H1 (cell line): ENCODE data around the gene SNX21. TPM values are rescaled to one million over a fixed set of nuclear protein-coding genes. Genes with fewer than 3 reads are reported as not detected.

Experiments
- CTCF ChIA-PET: fragments of 300-600 bp; sonication (Branson Sonifier 250); formaldehyde crosslinking; loops from one replicate; lab custom pipeline; 2021; ENCODE audit not compliant: partially characterized antibody; lab: Charles Lee
- POLR2A ChIA-PET: fragments of 300-600 bp; sonication (Branson Sonifier 250); formaldehyde crosslinking; loops from one replicate; lab custom pipeline; 2021; ENCODE audit warnings: inconsistent platforms; ENCODE audit not compliant: partially characterized antibody; lab: Charles Lee
- DNase-seq, 2 experiments: peaks; one replicate each; pipeline versions ENCODE4 v3.0.0 to v3.0.0-alpha.2; 2010 to 2022; ENCODE audit warnings: low spot score in 2 of 2, low read depth in 1 of 2, mixed read lengths in 1 of 2
- FAIRE-seq: peaks from 2 replicates; lab custom pipeline; 2011; peaks lifted over from hg19 to GRCh38; lab: Jason Lieb, UNC
- H2AFZ ChIP-seq: 2 replicates; pipeline ENCODE4 v1.8.1; 2012; ENCODE audit warnings: low read length, inconsistent platforms
- H2AK5ac ChIP-seq: 2 replicates; pipeline ENCODE4 v1.6.1; 2013; ENCODE audit warnings: low read depth, low read length
- H2BK120ac ChIP-seq: replicated peaks from 2 replicates; pipeline ENCODE3; 2013; ENCODE audit warnings: low read depth, low read length, inconsistent platforms
- H2BK12ac ChIP-seq: 2 replicates; pipeline ENCODE4 v1.6.1; 2013; ENCODE audit warnings: low read depth, low read length
- H2BK15ac ChIP-seq: 2 replicates; pipeline ENCODE4 v1.6.1; 2013; ENCODE audit warnings: low read length
- H2BK20ac ChIP-seq: 2 replicates; pipeline ENCODE4 v1.6.1; 2013; ENCODE audit warnings: low read length
- H2BK5ac ChIP-seq: 2 replicates; pipeline ENCODE4 v1.6.1; 2013; ENCODE audit warnings: low read depth, low read length
- H3K14ac ChIP-seq: 2 replicates; pipeline ENCODE4 v1.6.1; 2013; ENCODE audit warnings: inconsistent platforms; ENCODE audit not compliant: insufficient read length
- H3K18ac ChIP-seq: 2 replicates; pipeline ENCODE4 v1.6.1; 2013; ENCODE audit warnings: low read length; ENCODE audit errors: extremely low read depth
- H3K23ac ChIP-seq: 2 replicates; pipeline ENCODE4 v1.6.1; 2013; ENCODE audit warnings: inconsistent platforms; ENCODE audit not compliant: insufficient read length
- H3K23me2 ChIP-seq: 2 replicates; pipeline ENCODE4 v1.6.1; 2013; ENCODE audit warnings: low read depth, low read length
- H3K27ac ChIP-seq: 2 replicates; pipeline ENCODE4 v1.6.1; 2011; ENCODE audit warnings: low read depth, low read length, inconsistent platforms
- H3K27me3 ChIP-seq, 4 experiments: replicated peaks in 1 of 4; 1 replicate in 1 of 4; 2 replicates in 3 of 4; pipeline versions ENCODE4 v1.6.1 to v1.8.1; 2011 to 2013; ENCODE audit warnings: low read length in 3 of 4, mild to moderate bottlenecking in 3 of 4, inconsistent platforms in 2 of 4, mixed read lengths in 2 of 4, moderate library complexity in 1 of 4; ENCODE audit not compliant: control insufficient read depth in 3 of 4, insufficient read depth in 3 of 4; ENCODE audit errors: extremely low read depth in 1 of 4
- H3K36me3 ChIP-seq, 4 experiments: 2 replicates each; pipeline versions ENCODE4 v1.6.1 to v1.8.1; 2011 to 2013; ENCODE audit warnings: mild to moderate bottlenecking in 4 of 4, low read length in 3 of 4, moderate library complexity in 2 of 4, control low read depth in 1 of 4, inconsistent platforms in 1 of 4; ENCODE audit not compliant: insufficient read depth in 4 of 4, control insufficient read depth in 2 of 4
- H3K4ac ChIP-seq: replicated peaks from 2 replicates; pipeline ENCODE3; 2013; ENCODE audit warnings: low read length, low read depth, mixed read lengths, inconsistent platforms; ENCODE audit not compliant: insufficient read length
- H3K4me1 ChIP-seq, 4 experiments: replicated peaks in 1 of 4; 1 replicate in 1 of 4; 2 replicates in 3 of 4; pipeline versions ENCODE4 v1.6.1 to v1.8.1; 2011 to 2013; ENCODE audit warnings: low read length in 3 of 4, inconsistent platforms in 2 of 4, mixed read lengths in 1 of 4; ENCODE audit not compliant: insufficient read depth in 4 of 4, control insufficient read depth in 3 of 4
- H3K4me2 ChIP-seq, 2 experiments: 2 replicates each; pipeline versions ENCODE4 v1.6.1 to v1.8.1; 2011 to 2013; ENCODE audit warnings: low read depth in 2 of 2, low read length in 2 of 2, control low read depth in 1 of 2, inconsistent platforms in 1 of 2, mild to moderate bottlenecking in 1 of 2; ENCODE audit not compliant: insufficient read depth in 1 of 2
- H3K4me3 ChIP-seq, 4 experiments: fragments of 200-600, 300-600 bp in 1 of 4; sonication (generic), shearing (Covaris generic), sonication (Bioruptor Twin) in 1 of 4; 2 replicates each; pipeline versions ENCODE4 v1.5.1 to v1.8.1; 2011 to 2016; ENCODE audit warnings: low read length in 4 of 4, low read depth in 3 of 4, control low read depth in 2 of 4, inconsistent platforms in 2 of 4, mild to moderate bottlenecking in 2 of 4, mixed read lengths in 1 of 4, moderate library complexity in 1 of 4; ENCODE audit not compliant: insufficient read depth in 2 of 4; ENCODE audit errors: extremely low read depth in 1 of 4
- H3K56ac ChIP-seq: replicated peaks from 2 replicates; pipeline ENCODE3; 2013; ENCODE audit warnings: low read depth, mild to moderate bottlenecking, mixed read lengths, low read length, inconsistent platforms; ENCODE audit not compliant: insufficient read length
- H3K79me1 ChIP-seq: 2 replicates; pipeline ENCODE4 v1.6.1; 2013; ENCODE audit warnings: low read depth, low read length, control low read depth
- H3K79me2 ChIP-seq, 2 experiments: 2 replicates each; pipeline versions ENCODE4 v1.6.1 to v1.8.1; 2012 to 2013; ENCODE audit warnings: low read length in 2 of 2, mild to moderate bottlenecking in 2 of 2, inconsistent platforms in 1 of 2; ENCODE audit not compliant: insufficient read depth in 2 of 2, control insufficient read depth in 1 of 2
- H3K9ac ChIP-seq, 4 experiments: replicated peaks in 1 of 4; 1 replicate in 1 of 4; 2 replicates in 3 of 4; pipeline versions ENCODE4 v1.6.1 to v1.8.1; 2011 to 2013; ENCODE audit warnings: low read depth in 3 of 4, low read length in 3 of 4, control low read depth in 2 of 4, mild to moderate bottlenecking in 2 of 4, moderate library complexity in 2 of 4, inconsistent platforms in 1 of 4; ENCODE audit errors: extremely low read depth in 1 of 4
- H3K9me3 ChIP-seq, 2 experiments: 2 replicates each; pipeline versions ENCODE4 v1.6.1 to v1.8.1; 2012 to 2013; ENCODE audit warnings: mild to moderate bottlenecking in 2 of 2, moderate library complexity in 2 of 2, control low read depth in 1 of 2, inconsistent platforms in 1 of 2, low read depth in 1 of 2, low read length in 1 of 2, mixed read lengths in 1 of 2; ENCODE audit not compliant: insufficient read depth in 2 of 2
- H4K20me1 ChIP-seq, 2 experiments: replicated peaks in 1 of 2; 2 replicates each; pipeline versions ENCODE3 to v1.8.1; 2011 to 2013; ENCODE audit warnings: inconsistent platforms in 2 of 2, low read length in 2 of 2, mild to moderate bottlenecking in 1 of 2; ENCODE audit not compliant: insufficient read depth in 2 of 2, control insufficient read depth in 1 of 2
- H4K5ac ChIP-seq: 2 replicates; pipeline ENCODE4 v1.6.1; 2013; ENCODE audit warnings: low read length, low read depth, mixed read lengths, inconsistent platforms; ENCODE audit not compliant: insufficient read length
- H4K8ac ChIP-seq: 2 replicates; pipeline ENCODE4 v1.8.0; 2013; ENCODE audit warnings: mild to moderate bottlenecking, moderate library complexity, low read length, inconsistent platforms; ENCODE audit not compliant: insufficient read depth; ENCODE audit errors: extremely low read depth
- H4K91ac ChIP-seq: replicated peaks from 2 replicates; pipeline ENCODE3; 2013; ENCODE audit warnings: low read length, mixed read lengths, inconsistent platforms; ENCODE audit not compliant: insufficient read length
- CBX5 ChIP-seq: fragments of 300-800, 300-1000 bp; sonication (generic); IDR thresholded peaks from 2 replicates; pipeline ENCODE4 v1.7.1; 2016; ENCODE audit warnings: antibody characterized with exemption, low read length, low read depth
- HDAC2 ChIP-seq, 2 experiments: fragments of 300-600 bp in 1 of 2; sonication (generic) in 1 of 2; IDR thresholded peaks; 2 replicates each; pipeline ENCODE4 v1.6.1; 2011 to 2012; ENCODE audit warnings: low read depth in 2 of 2, low read length in 2 of 2, mild to moderate bottlenecking in 2 of 2, moderate library complexity in 2 of 2, borderline replicate concordance in 1 of 2, inconsistent platforms in 1 of 2
- HDAC6 ChIP-seq: IDR thresholded peaks from one replicate; pipeline ENCODE4 v1.7.1; 2012; ENCODE audit warnings: low read depth, mild to moderate bottlenecking, inconsistent platforms, low read length, moderate library complexity
- WGBS, 2 experiments: shearing (Covaris generic) in 1 of 2; methylation state at CpG; one replicate each; pipeline versions ENCODE4 v1.1.6 to v1.1.7; 2013 to 2015; ENCODE audit warnings: low lambda C conversion rate in 2 of 2, mixed read lengths in 2 of 2, inconsistent platforms in 1 of 2, low coverage in 1 of 2, missing lambda C conversion rate in 1 of 2; ENCODE audit not compliant: insufficient replicate concordance in 2 of 2, insufficient coverage in 1 of 2, insufficient read length in 1 of 2; ENCODE audit errors: extremely low coverage in 1 of 2, missing lambda C conversion rate in 1 of 2; 5-methylcytosine and 5-hydroxymethylcytosine counted together
- polyA plus RNA-seq, 7 experiments: library from polyadenylated mRNA; depleted of rRNA in 3 of 7; stranded (reverse) in 5 of 7; unstranded in 2 of 7; fragments of >200 nt in 5 of 7; fragments of 200-250 nt in 2 of 7; gene quantifications; 1 replicate in 5 of 7; 2 replicates in 1 of 7; 4 replicates in 1 of 7; pipeline versions ENCODE4 v1.2.1 to v1.2.3, GENCODE V29; 2011 to 2013; ENCODE audit warnings: missing spikeins in 2 of 7, mixed read lengths in 2 of 7
- total RNA-seq: library from RNA; stranded (reverse); fragmentation: NEBNext Ultra II Directional; extraction: Animal tissue kit (Norgen Biotek cat#: 25700); gene quantifications from 2 replicates; pipeline ENCODE4 v1.2.1, GENCODE V29; 2021

The SNX21 gene
- total and polyA plus RNA-seq, 2 of the 8 experiments (the other 6 are each of a cell fraction or from before 2014, with no cell fraction given) = 15.8 to 16.8 TPM

- Histone ChIP-seq H3K27ac (no peak overlapping the region), H3K79me1 (no peaks in the 10 kb centered on the region), H4K8ac (no peak overlapping the region), H3K14ac (no peak overlapping the region), H2BK15ac (no peak overlapping the region), H3K27me3 (no peaks in the 10 kb centered on the region), H3K18ac (no peak overlapping the region), H3K9ac (no peak overlapping the region), H3K4ac (no peak overlapping the region), H4K91ac (no peak overlapping the region), H3K4me2 (no peak overlapping the region), H4K5ac (no peak overlapping the region), H2BK5ac (no peak overlapping the region), H3K23me2 (no peaks in the 10 kb centered on the region; the same call in 1 of the 2 replicates), H2AK5ac (no peak overlapping the region), H2BK20ac (no peak overlapping the region), H3K4me1 (no peaks in the 10 kb centered on the region; a peak in 1 of 7 replicates), H3K79me2 (no peaks in the 10 kb centered on the region), H3K56ac (no peak overlapping the region), H2BK120ac (no peak overlapping the region), H3K36me3 (peaks cover 8 to 36% (median 29%) of the 10 kb centered on the region in 4 experiments; a peak in 7 of 8 replicates), H4K20me1 (peaks cover 0 to 1% of the 10 kb centered on the region in 2 experiments), H3K4me3 (no peak overlapping the region), H3K9me3 (no peaks in the 10 kb centered on the region), H3K23ac (no peak overlapping the region), H2AFZ (no peak overlapping the region), H2BK12ac (no peak overlapping the region)
- ChIA-PET CTCF (interaction anchor here (1.1 kb wide), 2 partner anchors 15 to 20 kb away, joined by 4 to 5 read pairs; no protein-coding TSS in a partner anchor), POLR2A (interaction anchor here (1.2 to 10.6 kb wide), 2 partner anchors 14 to 42 kb away, joined by 3 to 90 read pairs; partner anchors contain the start of gene UBE2C)
- 96% methylated on average over 7 of the region's 7 CpGs; no CpG with 5 or more reads in 1 of the 2 experiments for WGBS, 2 experiments
- FAIRE-seq (no peak), DNase-seq (no peak)
- no peak for TF ChIP-seq CBX5
- no peak for TF ChIP-seq HDAC6
- TF ChIP-seq HDAC2 (IDR thresholded peaks at IDR 0.05; ENCODE audit: borderline replicate concordance in 1 of 2, low read depth in 2 of 2, low read length in 2 of 2) = no peak
Measured at GRCh38 chr20:45801851-45802250, 31.7 kb upstream of the SNX21 start.
